Measurements from ENCODE around the gene RWDD2A.

Gene RWDD2A

GRCh38 chr6:83199173-83199862, 6.2 kb downstream of the RWDD2A start:
- no peak for FAIRE-seq

GRCh38 chr6:83199863-83200225, 6.7 kb downstream of the RWDD2A start:
- FAIRE-seq = no peak

- no peak for FAIRE-seq
Measured at GRCh38 chr6:83202031-83202430, 8.9 kb downstream of the RWDD2A start.

- no peak for FAIRE-seq
Measured at GRCh38 chr6:83215131-83216047, 22.2 kb downstream of the RWDD2A start.

GRCh38 chr6:83216806-83217205, 23.6 kb downstream of the RWDD2A start:
- FAIRE-seq = no peak

GRCh38 chr6:83218646-83219045, 25.5 kb downstream of the RWDD2A start:
- no peak for FAIRE-seq

GRCh38 chr6:83220121-83220520, 27.0 kb downstream of the RWDD2A start:
- FAIRE-seq = no peak

GRCh38 chr6:83221276-83221675, 28.1 kb downstream of the RWDD2A start:
- no peak for FAIRE-seq

- no peak for FAIRE-seq
Measured at GRCh38 chr6:83221889-83222479, 28.8 kb downstream of the RWDD2A start.

- FAIRE-seq = no peak
Measured at GRCh38 chr6:83226517-83226916, 33.4 kb downstream of the RWDD2A start.

- no peak for FAIRE-seq
Measured at GRCh38 chr6:83231146-83231545, 38.0 kb downstream of the RWDD2A start.

- no peak for FAIRE-seq
Measured at GRCh38 chr6:83247471-83247870, 54.3 kb downstream of the RWDD2A start.

Data from colon (tissue), 2 donors.